ENCODE measurements around the gene ARHGAP10. TPM values are rescaled to one million over a fixed set of nuclear protein-coding genes. Genes with fewer than 3 reads are reported as not detected.

ARHGAP10 gene
- polyA plus RNA-seq, 10 donors = 27.5 to 35.9 (median 32.4) TPM

DNA sequence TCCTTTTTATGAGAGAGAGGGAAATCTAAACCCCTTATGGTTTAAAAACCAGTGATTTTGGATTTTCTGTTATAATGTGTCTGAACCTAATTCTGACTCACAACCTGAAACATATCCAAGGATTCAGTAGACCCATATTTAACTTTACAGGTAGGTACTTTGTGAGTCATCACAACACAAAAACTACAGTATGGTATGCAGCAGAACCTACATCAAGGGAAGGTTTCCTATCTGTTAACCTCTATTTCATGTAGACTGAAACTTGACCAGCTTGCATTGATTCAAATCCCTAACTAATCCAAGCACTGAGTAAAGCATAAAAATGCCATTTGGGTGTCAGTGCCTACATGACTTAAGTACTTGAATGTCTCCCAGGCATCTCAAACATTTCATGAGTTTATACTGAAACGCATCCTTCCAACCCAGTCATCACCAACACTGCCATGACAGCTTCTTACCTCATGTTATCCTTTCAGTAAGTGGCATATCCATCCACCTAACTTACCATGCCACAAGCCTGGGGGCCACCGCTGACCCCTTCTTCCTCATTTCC is 4.3 kb upstream of the ARHGAP10 start:
- DNase-seq = no peak

DNA sequence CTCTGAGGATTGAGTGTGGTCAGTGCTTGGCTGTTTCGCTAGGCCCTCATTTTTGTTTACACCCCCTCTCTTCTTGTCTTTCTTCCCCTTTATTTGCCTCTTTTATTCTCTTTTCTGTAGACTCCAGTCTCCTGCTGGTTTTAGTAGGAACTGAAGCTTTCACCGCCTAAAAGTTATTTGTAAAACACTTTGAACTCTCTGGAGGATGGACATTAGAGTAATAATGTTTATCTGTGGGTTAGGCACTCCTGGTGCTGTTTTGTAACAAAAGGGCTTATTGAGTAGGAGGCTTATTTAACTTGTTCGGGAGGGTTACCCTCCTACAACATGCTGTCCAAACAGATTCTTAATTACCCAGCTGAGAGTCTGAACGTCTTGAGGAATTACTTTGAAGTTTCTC is 1.6 kb upstream of the ARHGAP10 start:
- no peak for DNase-seq

DNA sequence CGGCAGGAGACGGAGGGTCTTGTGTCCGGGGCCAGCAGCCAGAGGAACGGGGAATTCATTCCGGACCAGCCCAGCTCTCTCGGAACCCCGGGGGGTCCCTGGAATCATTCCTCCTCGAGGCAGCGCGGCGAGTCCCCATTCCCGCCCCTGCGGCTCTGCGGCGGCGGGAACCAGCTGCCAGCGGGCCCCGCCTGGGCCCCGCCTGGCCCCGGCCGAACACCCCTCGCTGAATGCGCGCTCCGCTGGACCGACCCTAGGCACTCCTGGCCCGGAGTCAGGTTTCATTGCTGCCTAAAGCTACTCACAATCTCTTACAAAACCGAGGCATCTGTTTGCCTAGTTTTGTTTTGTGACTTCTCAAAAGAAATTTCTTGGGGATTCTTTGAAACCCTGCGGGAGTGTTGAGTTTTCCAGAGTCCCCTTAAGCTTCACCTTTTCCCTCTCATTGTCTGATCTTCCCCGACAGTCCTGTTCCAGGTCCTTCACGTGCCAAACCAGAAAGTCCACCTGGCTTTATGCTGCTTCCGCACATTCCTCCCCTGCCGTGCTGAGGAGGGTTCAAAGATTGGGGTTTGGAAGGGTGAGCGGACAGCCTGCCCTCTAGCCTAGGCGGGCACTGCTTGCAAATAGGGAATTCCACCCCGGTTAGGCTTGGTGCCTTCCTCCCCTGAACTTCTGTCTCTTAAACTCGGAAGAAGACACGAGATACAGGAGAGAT is 789 bp downstream of the ARHGAP10 start:
- DNase-seq = peak in 2 of 3 donors; percentile 64 to 84

DNA sequence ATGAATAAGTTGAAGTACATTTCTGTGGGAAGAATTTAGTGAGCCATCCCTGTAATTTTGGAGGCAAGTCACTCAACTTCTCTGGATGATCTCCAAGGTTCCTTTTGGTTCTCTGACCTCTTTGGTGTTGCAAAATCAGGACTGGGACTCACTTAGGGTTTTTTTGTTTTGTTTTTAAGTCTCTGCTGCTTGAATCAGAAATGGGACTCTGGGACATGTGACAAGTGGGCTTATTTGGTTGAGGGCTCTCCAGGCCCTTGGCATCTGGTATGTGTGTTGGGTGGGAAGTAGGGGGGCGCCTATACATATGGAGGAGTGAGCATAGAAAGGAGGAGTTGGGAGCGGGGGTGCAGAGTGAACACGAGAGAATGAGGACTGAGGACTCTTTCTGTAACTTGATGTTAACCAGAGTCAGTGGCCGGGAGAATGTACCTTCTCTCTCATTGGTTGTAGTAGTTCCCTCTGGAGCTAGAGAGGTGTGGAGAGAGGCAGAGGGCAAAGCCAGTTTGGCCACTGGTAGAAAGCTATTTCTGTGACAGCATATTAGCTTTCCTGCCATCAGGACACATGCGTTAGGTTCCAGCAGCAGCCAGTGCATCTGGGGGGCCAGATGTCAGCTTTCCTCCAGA is 1.9 kb downstream of the ARHGAP10 start:
- peak in 1 of 3 donors; percentile 54 for DNase-seq

DNA sequence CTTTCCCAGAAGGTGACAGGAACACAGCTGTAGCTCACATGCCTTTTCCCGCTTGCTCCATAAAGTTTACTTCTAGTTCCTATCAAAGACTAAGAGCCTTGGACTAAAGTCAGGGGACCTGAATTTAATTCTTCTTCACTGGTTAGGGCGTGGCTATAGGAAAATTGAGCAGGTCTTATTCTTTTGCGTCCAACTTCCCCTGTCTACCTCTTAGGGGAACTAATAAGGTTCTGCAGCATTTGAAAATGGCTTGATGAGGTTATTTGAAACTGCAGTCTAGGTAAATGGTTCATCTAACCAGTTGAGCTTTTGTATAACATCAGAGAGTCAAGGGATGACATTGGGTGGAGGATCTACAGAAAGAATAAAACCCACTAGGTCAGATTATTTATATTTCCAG is 2.6 kb downstream of the ARHGAP10 start:
- no peak for DNase-seq

DNA sequence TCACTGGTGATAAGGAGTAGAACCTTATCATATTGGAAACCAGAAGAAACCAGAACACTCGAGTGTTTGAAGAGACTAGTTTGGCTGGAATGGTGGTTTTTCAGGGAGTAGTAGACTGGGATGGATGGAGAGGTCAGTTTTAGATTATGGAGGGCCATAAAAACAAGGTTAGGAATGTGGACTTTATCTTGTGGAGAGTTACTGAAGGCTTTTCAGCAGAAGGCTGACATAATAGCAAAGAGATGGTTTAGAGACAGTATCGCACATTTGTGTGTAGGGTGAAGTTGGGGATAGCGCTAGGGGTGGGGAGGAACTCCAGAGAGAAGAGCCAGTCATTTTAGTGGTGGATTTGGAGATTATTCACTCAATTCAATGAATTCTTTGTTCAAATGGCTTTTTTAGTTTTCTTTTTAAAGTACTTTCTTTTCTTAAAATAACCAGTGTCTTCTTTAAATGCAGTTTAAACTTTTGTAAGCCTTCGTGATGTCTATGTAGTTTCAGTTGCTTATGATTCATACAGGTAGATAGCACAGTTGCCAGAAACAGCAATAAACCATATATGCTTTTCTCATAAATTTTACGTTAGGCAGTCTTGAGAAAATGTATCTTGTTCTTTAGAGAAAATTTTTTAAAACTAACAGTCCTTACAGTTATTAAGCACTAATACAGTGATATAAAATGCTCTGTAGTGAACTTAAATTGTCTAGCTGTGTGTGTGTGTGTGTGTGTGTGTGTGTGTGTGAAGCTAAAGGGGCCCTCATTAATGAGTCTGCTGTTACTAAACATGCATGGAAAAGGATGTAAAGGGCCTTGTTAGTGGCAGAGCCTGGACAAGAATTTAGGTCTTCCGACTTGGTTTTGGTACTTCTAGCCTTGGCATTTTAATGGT is 3.8 kb downstream of the ARHGAP10 start:
- DNase-seq = peak in 1 of 3 donors; percentile 18

DNA sequence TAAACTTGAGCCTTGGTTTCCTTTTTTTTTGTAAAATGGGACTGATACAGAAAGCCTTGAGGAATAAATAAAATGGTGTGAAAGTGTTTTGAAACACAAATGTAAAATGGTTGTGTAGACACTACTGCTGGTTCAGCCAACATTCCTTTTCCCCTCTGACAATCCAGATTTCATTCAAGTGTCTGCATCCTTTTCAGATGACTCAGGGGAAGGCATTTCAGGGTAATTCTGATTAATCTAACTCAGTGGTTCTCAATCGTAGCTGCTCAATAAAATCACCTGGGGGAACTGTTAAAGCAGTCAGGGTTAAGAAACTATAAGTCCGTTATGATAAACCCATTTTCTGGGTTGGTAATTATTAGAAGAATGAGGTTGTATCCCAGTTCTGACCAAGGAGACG is 4.6 kb downstream of the ARHGAP10 start:
- peak in 1 of 3 donors; percentile 68 for DNase-seq

DNA sequence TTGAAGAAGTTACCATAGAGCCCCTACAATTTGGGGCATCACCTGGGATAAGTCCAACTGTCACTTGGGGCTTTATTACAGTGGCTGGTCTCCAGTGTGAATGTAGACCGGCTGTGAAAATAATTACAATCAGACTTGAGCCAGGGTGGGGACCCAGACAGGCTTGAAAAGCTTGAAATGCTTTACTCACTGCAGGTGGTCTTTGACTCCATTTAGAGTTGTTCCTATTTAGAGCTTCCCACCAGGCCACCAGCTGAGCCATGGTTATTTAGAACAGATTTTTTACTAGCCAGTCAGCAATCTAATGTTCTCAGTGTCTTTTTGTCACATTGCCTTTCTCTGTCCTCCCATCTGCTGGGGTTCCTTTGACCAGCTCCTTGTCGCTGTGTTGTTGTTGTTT is 5.7 kb downstream of the ARHGAP10 start:
- no peak for DNase-seq

DNA sequence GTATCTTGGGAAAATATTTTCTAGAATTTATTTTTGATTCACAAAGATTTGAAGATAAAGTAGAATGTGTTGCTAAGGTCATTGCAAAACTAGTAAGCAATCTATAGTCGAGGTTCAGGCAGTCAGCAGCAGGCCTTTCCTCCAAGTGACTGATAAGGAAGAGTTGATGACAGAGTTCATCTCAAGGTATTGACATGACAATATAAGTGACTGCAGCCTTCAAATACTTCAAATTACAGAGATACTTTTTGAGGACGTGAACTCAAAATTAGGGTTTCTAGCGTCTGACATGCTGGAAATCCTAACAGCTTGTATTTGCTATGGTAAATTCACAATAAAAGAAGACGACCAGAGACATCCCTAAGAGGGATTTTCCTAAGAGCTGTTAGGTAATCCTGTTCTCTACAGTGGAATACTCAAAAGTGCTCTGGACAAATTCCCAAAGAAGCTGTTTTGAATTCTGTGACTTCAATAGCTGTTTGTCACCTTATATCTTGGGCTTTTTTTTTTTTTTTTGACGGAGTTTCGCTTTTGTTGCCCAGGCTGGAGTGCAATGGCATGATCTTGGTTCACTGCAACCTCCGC is 7.4 kb downstream of the ARHGAP10 start:
- no peak for DNase-seq

DNA sequence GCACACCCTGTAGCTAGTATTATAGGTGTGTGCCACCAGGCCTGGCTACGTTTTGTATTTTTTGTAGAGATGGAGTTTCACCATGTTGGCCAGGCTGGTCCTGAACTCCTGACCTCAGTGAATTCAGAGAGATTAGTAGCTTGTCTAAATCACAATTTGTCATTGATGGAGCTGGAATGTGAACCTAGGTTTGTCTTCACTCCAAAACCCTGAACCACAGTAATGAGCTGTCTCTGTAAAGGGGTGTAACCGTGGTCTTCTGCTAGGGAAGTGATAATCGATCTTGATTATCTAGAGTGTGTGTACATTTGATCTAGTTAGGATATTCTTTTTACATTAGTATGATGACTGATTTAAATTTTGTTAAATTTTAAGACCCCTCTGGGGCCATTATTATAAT is 8.3 kb downstream of the ARHGAP10 start:
- DNase-seq = no peak

DNA sequence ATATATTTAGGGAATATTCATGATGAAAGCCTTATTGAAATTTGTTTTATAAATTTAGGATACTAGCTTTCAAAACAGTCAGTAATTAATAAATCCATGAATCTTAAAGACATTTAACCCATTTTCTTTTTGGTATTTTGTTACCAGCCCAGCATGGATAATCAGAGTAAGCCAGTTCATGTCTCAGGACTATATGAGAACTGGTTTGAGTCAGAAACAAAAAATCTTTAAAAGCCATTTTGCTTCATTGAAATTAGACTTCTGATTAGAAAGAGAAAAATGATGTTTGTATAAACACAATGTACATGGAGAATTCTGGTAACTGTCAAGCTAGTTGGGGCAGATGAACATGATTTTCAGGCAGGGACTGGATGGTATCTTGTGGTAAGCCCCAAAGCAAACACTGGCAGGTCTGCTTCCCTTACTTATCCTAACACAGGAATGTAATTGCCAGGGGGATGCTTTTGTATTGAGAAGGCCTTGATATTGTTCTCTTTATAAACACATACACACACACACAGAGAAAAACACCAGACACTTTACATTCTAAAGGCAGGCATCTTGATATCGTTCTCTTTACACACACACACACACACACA is 9.4 kb downstream of the ARHGAP10 start:
- DNase-seq = no peak

DNA sequence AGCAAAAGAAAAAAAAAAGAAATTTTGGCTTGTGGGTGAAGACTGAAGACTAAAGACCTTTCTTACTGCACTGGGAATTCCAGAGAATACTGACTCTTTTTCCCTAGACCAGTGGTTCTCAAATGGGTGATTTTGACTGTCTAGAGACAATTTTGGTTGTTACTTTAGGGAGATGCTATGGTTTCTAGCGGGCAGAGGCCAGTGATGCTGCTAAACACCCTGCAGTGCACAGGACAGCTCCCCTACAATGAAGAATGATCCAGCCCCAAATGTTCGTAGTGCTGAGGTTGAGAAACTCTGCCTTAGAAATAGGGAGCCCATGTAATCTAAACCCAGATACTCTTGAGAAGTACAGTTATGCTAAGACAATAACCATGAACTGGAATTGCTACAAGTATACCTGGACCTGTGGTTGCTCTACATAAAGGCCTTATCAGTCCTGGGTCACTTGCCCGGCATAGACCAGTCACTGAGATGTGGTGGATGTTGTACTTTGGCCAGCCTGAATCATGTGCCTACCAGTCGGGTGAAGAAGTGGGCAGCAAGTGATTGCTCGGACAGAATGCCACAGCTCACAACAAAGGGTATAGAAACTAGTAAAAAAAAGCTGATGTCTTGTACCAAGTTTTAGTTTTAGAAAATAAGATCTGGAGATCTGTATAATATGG is 16.0 kb downstream of the ARHGAP10 start:
- no peak for DNase-seq

DNA sequence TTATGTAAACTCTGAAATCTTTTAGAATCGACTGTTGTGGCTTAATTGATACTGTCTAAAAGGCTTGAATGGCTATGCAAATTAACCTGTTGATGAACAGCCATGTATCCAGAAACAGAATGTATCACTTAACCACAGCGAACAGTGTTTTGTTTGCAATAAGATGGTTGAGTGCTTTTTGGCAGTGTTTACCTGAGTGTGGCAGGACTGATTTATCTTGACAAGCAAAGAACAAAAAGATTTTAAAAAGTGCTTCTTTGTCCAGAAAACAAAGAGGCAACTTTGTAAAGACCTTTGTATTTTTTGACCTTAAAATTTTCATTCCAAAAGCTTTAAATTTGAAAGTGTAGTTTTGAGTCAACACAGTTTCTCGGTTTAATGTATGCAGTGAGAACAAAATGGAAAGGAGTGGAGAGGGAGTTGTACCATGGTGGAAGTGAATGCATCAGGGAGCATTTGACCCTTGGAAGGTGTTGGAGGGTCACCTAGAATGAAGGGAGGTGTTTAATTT is 18.0 kb downstream of the ARHGAP10 start:
- no peak for DNase-seq

DNA sequence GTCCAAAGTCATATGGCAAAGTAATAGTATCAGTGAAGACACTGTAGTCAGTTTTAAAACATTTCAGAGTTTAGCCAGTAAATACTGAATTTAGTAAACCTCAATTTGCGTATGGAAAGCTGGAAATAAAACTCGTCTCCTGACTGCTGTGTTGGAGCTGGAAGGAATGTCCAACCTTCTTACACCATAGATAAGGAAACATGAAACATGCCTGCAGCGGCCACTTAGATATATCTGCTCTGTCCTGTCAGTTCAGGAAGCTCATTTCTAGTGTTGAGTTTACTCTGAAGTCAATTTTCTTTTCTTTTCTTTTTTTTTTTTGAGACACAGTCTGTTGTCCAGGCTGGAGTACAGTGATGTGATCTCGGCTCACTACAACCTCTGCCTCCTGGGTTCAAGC is 21.2 kb downstream of the ARHGAP10 start:
- DNase-seq = no peak

DNA sequence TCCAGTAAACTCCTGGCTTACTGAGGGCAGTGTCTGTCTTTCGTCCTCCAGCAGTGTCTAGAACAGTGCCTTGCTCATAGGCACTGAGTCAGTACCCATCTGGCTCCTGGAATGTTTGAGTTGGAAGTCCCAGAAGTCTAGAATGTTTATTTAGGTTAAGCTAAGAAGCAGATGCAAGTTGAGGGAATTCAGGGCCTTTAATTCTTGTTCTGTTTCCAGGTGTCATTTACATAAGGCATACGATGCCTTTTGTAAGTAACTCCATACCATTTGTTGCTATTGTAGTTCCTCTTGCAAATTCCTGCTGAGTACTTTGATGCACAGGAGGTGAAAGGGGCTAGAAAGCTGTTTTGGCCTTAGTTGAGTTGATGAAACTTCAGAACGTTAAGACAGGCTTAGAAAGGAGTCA is 22.2 kb downstream of the ARHGAP10 start:
- peak in 1 of 3 donors; percentile 50 for DNase-seq

DNA sequence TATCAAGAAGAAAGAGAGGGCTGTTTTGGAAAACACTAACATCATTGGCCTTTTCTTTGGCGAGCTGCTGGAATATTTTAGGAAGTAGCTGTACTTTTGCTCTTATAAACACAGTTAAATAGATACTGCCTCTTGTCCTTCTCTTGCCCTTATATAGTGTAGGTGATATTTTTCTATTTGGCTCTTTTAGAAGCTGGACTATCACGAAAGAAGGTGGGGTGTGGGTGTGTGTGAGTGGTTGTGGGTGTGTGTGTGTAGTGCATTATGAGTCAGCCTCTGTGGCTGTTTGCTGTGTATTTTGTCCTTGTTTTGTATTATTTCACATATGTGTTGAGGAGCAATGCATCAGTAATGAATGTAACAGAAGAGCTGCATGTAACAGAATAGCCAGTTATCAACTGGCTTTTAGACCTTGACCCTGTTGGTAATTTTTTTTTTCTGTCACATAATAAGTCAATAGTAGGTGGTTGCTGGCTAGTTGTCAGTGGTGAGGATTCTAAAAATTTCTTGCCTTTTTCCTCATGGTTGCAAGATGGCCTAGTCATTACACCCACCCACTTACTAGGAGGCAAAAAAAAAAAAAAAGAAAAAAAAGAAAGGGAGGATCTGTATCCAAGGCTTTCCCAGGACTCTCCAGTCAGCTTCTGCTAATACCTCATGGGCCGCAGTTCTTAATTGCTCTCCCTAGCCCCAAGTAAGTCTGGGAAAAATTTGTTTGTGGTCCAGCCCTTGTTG is 23.8 kb downstream of the ARHGAP10 start:
- peak in 1 of 3 donors; percentile 34 for DNase-seq

DNA sequence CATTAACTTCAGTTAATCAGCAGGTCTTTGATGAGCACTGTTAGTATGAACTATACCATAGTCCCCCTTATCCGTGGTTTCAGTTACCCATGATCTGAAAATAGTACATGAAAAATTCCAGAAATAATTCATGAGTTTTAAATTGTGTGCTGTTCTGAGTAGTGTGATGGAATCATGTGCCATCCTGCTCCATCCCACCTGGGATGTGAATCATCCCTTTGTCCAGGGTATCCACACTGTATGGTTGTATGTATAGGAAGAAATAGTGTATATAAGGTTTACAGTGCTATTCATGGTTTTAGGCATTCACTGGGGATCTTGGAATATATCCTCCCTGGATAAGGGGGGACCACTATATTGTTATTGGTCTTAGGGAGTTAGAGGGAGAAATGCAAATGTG is 24.5 kb downstream of the ARHGAP10 start:
- no peak for DNase-seq

DNA sequence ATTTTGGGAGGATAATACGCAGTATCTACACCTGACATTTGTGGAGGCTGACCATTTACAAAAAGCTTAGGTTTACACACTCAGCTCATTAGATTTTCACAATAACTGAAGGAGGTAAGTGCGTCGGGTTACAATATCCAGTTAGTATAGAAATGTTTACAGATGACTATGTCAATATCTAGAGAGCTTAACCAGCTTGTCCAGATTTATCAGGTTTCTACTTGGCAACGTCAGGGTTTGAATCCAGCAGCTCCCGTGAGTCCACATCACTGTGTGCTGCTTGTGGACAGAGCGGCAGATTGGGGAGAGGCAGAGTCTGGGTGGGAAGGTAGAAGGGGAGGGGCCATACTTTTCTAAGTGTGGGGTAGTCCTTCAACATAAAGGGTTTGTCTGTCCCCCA is 28.3 kb downstream of the ARHGAP10 start:
- DNase-seq = no peak

DNA sequence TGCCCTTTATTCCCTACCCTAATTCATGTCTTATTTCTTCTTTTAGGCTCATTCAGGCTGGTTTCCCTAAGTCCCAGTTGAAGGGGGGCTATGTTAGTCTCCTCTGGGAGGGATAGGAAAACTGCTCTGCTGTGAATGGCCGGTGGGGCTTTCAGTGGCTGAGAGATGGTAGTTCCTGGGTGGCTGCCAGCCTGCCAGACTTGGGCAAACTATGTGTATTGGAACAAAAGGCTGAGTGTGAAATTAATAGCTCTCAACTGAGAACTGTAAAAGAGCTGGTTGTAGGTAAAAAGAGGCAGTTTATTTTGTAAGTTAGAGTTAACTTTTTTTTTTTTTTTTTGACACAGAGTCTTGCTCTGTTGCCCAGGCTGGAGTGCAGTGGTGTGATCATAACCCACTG is 28.8 kb downstream of the ARHGAP10 start:
- peak in 1 of 3 donors; percentile 33 for DNase-seq

All from muscle of back (tissue), 11 donors.